ENCODE results near the gene ADAMTS13.

Gene ADAMTS13

DNA sequence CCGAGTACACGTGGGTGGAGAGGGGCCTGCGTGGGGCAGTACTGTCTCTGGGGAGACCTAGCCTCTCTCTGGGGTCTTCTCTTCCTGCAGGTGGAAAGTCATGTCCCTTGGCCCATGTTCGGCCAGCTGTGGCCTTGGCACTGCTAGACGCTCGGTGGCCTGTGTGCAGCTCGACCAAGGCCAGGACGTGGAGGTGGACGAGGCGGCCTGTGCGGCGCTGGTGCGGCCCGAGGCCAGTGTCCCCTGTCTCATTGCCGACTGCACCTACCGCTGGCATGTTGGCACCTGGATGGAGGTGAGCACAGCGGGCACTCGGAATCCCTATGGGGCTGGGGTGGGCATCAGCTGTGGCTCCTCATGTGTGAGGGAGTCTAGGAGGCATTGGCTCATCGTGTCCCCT lies 32.2 kb downstream of the ADAMTS13 start:
- Histone ChIP-seq H3K27ac (ENCODE audit: low read depth, low read length, severe bottlenecking) (no peak overlapping the region), H3K9me3 (ENCODE audit: control insufficient read depth, low read length) (no peaks in the 10 kb centered on the region), H3K36me3 (ENCODE audit: control insufficient read depth, insufficient read depth, low read length) (no peaks in the 10 kb centered on the region), H3K4me3 (ENCODE audit: extremely low read depth, insufficient read depth, low read length, poor library complexity, severe bottlenecking) (no peak overlapping the region), H3K4me1 (ENCODE audit: control insufficient read depth, insufficient read depth, low read length, poor library complexity, severe bottlenecking) (no peaks in the 10 kb centered on the region)
- WGBS, 2 experiments (ENCODE audit: insufficient coverage in 2 of 2), result 92 to 93% methylated on average over 18 to 19 of the region's 19 CpGs

DNA sequence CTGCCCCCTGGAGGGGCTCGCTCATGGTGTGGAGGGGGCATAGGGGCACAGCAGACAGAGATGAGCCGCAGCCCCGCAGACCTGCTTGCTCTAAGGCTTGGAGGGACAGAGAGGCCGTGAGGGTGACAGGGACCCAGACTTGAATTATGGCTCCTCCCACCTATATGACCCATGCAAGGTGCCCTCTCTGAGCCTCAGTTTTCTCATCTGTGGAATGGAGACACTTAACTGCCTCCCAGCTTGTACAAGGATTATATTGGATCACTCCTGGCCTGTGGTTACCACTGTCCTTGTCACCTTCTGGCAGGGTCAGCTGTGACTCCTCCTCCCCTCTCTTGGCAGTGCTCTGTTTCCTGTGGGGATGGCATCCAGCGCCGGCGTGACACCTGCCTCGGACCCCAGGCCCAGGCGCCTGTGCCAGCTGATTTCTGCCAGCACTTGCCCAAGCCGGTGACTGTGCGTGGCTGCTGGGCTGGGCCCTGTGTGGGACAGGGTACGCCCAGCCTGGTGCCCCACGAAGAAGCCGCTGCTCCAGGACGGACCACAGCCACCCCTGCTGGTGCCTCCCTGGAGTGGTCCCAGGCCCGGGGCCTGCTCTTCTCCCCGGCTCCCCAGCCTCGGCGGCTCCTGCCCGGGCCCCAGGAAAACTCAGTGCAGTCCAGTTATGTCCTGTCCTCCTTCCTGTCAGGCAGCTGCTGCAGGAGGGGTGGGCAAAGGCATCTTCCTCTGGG lies 32.9 kb downstream of the ADAMTS13 start:
- WGBS, 2 experiments (ENCODE audit: insufficient coverage in 2 of 2), result 94 to 97% methylated on average over 17 to 20 of the region's 20 CpGs
- H3K4me3 ChIP-seq (ENCODE audit: extremely low read depth, insufficient read depth, low read length, poor library complexity, severe bottlenecking), result no peak overlapping the region
- H3K4me1 ChIP-seq (ENCODE audit: control insufficient read depth, insufficient read depth, low read length, poor library complexity, severe bottlenecking), result no peaks in the 10 kb centered on the region
- H3K36me3 ChIP-seq (ENCODE audit: control insufficient read depth, insufficient read depth, low read length), result no peaks in the 10 kb centered on the region
- H3K9me3 ChIP-seq (ENCODE audit: control insufficient read depth, low read length), result no peaks in the 10 kb centered on the region
- H3K27ac ChIP-seq (ENCODE audit: low read depth, low read length, severe bottlenecking), result no peak overlapping the region

DNA sequence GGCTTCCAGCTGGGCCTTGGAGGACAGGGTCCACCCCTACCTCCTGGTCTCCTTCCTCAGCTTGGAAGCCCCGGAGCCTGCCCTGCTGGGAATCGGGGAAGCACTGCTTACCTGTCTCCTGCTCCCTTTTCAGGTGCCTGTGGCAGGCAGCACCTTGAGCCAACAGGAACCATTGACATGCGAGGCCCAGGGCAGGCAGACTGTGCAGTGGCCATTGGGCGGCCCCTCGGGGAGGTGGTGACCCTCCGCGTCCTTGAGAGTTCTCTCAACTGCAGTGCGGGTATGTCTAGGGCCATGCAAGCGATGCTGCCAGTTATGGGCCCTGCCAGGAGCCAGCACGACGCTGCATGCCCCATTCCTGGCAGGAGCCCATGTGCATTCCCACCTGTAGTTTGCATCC lies 33.8 kb downstream of the ADAMTS13 start:
- Histone ChIP-seq H3K4me3 (ENCODE audit: extremely low read depth, insufficient read depth, low read length, poor library complexity, severe bottlenecking) (no peak overlapping the region), H3K36me3 (ENCODE audit: control insufficient read depth, insufficient read depth, low read length) (no peaks in the 10 kb centered on the region), H3K4me1 (ENCODE audit: control insufficient read depth, insufficient read depth, low read length, poor library complexity, severe bottlenecking) (peaks cover 4% of the 10 kb centered on the region), H3K9me3 (ENCODE audit: control insufficient read depth, low read length) (no peaks in the 10 kb centered on the region), H3K27ac (ENCODE audit: low read depth, low read length, severe bottlenecking) (no peak overlapping the region)
- 94 to 96% methylated on average over 11 of the region's 11 CpGs for WGBS, 2 experiments (ENCODE audit: insufficient coverage in 2 of 2)

DNA sequence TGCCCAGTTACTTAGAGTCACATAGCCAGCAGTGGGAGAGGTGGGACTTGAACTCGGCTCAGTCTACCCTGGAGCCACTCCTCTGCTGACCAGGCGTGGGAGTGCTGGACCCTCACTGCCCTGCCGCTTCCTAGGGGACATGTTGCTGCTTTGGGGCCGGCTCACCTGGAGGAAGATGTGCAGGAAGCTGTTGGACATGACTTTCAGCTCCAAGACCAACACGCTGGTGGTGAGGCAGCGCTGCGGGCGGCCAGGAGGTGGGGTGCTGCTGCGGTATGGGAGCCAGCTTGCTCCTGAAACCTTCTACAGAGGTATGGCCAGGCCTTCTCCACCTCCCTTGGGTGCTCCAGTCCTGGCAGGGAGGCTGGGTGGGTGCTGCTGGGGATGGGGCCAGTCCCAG lies 34.2 kb downstream of the ADAMTS13 start:
- H3K36me3 ChIP-seq (ENCODE audit: control insufficient read depth, insufficient read depth, low read length), result no peaks in the 10 kb centered on the region
- H3K4me3 ChIP-seq (ENCODE audit: extremely low read depth, insufficient read depth, low read length, poor library complexity, severe bottlenecking), result no peak overlapping the region
- H3K27ac ChIP-seq (ENCODE audit: low read depth, low read length, severe bottlenecking), result no peak overlapping the region
- no peaks in the 10 kb centered on the region for H3K9me3 ChIP-seq (ENCODE audit: control insufficient read depth, low read length)
- H3K4me1 ChIP-seq (ENCODE audit: control insufficient read depth, insufficient read depth, low read length, poor library complexity, severe bottlenecking), result peaks cover 4% of the 10 kb centered on the region
- WGBS, 2 experiments (ENCODE audit: insufficient coverage in 2 of 2), result 90 to 96% methylated on average over 4 to 9 of the region's 9 CpGs

DNA sequence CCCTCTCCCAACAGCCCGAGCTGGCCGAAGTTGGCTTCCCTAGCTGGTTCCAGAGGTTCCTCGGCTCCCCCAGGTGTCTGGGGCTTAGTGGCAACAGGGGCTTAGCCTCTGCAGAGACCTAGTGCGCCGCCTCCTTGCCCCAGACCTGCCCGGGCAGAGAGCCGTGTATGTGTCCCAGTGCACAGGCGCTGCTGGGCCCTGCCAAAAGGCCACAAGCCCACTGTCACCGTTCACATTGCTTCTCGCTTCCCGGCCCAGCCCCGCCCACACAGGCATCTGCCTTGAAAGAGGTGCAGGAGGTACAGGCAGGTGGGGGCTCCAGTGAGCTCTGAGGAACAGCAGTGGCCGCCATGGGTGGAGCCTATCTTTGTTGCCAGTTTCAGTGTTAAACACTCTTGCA lies 35.1 kb downstream of the ADAMTS13 start:
- Histone ChIP-seq H3K4me1 (ENCODE audit: control insufficient read depth, insufficient read depth, low read length, poor library complexity, severe bottlenecking) (peaks cover 4% of the 10 kb centered on the region), H3K9me3 (ENCODE audit: control insufficient read depth, low read length) (no peaks in the 10 kb centered on the region), H3K36me3 (ENCODE audit: control insufficient read depth, insufficient read depth, low read length) (no peaks in the 10 kb centered on the region), H3K27ac (ENCODE audit: low read depth, low read length, severe bottlenecking) (no peak overlapping the region), H3K4me3 (ENCODE audit: extremely low read depth, insufficient read depth, low read length, poor library complexity, severe bottlenecking) (no peak overlapping the region)
- 83 to 92% methylated on average over 13 of the region's 13 CpGs for WGBS, 2 experiments (ENCODE audit: insufficient coverage in 2 of 2)

DNA sequence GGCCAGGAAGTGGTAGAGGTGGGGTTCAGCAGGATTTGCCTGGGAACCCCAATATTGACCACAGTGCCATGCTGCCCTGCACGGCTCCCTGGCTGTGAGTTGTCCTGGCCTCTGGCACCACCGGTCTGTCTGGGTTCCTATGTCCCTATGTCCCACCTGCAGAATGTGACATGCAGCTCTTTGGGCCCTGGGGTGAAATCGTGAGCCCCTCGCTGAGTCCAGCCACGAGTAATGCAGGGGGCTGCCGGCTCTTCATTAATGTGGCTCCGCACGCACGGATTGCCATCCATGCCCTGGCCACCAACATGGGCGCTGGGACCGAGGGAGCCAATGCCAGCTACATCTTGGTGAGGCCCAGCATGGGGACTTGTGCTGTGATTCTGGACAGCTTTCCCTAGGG lies 35.6 kb downstream of the ADAMTS13 start:
- Histone ChIP-seq H3K36me3 (ENCODE audit: control insufficient read depth, insufficient read depth, low read length) (no peaks in the 10 kb centered on the region), H3K4me1 (ENCODE audit: control insufficient read depth, insufficient read depth, low read length, poor library complexity, severe bottlenecking) (peaks cover 4% of the 10 kb centered on the region), H3K27ac (ENCODE audit: low read depth, low read length, severe bottlenecking) (no peak overlapping the region), H3K9me3 (ENCODE audit: control insufficient read depth, low read length) (no peaks in the 10 kb centered on the region), H3K4me3 (ENCODE audit: extremely low read depth, insufficient read depth, low read length, poor library complexity, severe bottlenecking) (no peak overlapping the region)
- 93 to 96% methylated on average over 10 to 11 of the region's 11 CpGs for WGBS, 2 experiments (ENCODE audit: insufficient coverage in 2 of 2)

DNA sequence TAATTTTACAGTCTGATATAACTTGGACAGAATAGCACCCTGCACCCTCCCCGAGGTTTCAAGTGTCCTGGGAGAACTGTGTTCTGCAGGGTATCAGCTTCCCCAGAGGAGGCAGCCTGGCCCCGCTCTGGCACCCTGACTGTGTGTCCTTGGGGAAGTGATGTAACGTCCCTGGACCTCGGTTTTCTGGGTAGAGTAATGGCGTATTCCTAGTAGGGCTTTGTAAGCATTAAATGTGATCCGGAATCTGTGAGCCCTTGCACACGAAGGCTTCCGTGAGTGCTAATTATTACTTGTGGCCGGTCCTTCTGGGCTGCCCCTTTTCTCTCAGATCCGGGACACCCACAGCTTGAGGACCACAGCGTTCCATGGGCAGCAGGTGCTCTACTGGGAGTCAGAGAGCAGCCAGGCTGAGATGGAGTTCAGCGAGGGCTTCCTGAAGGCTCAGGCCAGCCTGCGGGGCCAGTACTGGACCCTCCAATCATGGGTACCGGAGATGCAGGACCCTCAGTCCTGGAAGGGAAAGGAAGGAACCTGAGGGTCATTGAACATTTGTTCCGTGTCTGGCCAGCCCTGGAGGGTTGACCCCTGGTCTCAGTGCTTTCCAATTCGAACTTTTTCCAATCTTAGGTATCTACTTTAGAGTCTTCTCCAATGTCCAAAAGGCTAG lies 36.6 kb downstream of the ADAMTS13 start:
- Histone ChIP-seq H3K4me1 (ENCODE audit: control insufficient read depth, insufficient read depth, low read length, poor library complexity, severe bottlenecking) (peaks cover 4% of the 10 kb centered on the region), H3K9me3 (ENCODE audit: control insufficient read depth, low read length) (no peaks in the 10 kb centered on the region), H3K27ac (ENCODE audit: low read depth, low read length, severe bottlenecking) (no peak overlapping the region), H3K36me3 (ENCODE audit: control insufficient read depth, insufficient read depth, low read length) (no peaks in the 10 kb centered on the region), H3K4me3 (ENCODE audit: extremely low read depth, insufficient read depth, low read length, poor library complexity, severe bottlenecking) (peak overlapping the region; percentile 65)
- WGBS, 2 experiments (ENCODE audit: insufficient coverage in 2 of 2), result 60 to 76% methylated on average over 11 to 13 of the region's 16 CpGs

DNA sequence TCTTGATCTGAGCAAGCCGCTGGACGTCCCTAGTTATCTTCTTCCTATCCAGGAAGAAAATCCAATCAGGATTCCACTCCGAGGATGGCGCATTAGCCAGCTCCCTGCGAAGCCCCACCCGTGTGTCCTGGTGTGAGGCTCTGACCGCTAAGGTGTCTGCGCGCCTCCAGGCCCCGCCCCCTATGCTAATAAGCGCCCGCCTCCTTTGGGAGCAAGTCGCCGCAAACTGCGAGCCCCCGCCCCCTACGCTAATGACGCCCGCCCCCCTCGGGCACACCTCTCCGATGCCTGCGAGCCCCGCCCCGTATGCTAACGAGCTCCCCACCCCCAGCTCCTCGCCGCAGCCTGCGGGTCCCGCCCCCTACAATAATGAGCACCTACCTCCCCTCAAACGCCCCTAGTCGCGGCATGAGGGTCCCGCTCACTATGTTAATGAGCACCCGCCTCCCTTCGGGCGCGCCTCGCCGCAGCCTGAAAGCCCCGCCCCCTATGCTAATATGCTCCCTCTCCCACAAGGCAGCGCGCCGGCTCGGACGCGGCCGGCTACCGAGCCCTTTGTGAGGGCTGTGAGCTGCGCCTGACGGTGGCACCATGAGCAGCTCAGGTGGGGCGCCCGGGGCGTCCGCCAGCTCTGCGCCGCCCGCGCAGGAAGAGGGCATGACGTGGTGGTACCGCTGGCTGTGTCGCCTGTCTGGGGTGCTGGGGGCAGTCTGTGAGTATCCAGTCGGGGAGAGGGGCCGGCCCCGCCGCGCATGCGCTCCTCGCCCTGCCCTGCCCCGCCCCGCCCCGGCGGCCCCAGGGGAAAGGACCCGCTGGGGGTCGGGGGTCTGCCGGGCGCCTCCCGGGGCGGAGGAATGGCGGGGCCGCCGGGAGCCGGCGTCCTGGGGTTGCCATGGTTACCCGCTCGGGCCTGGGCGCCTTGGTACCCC lies 37.6 kb downstream of the ADAMTS13 start, which contains the start of gene CACFD1:
Gene CACFD1 (plus strand): TSS at position 503 of the 929 bp plus-strand sequence. CDS start 89 bp downstream, at position 592.
- Histone ChIP-seq H3K4me3 (ENCODE audit: extremely low read depth, insufficient read depth, low read length, poor library complexity, severe bottlenecking) (peak within 1 kb of the TSS; percentile 65), H3K9me3 (ENCODE audit: control insufficient read depth, low read length) (no peaks in the 10 kb centered on the region), H3K4me1 (ENCODE audit: control insufficient read depth, insufficient read depth, low read length, poor library complexity, severe bottlenecking) (peaks cover 4% of the 10 kb centered on the region), H3K36me3 (ENCODE audit: control insufficient read depth, insufficient read depth, low read length) (no peaks in the 10 kb centered on the region), H3K27ac (ENCODE audit: low read depth, low read length, severe bottlenecking) (peak within 1 kb of the TSS; percentile 94)
- 0% methylated on average over 40 to 55 of the region's 86 CpGs for WGBS, 2 experiments (ENCODE audit: insufficient coverage in 2 of 2)

DNA sequence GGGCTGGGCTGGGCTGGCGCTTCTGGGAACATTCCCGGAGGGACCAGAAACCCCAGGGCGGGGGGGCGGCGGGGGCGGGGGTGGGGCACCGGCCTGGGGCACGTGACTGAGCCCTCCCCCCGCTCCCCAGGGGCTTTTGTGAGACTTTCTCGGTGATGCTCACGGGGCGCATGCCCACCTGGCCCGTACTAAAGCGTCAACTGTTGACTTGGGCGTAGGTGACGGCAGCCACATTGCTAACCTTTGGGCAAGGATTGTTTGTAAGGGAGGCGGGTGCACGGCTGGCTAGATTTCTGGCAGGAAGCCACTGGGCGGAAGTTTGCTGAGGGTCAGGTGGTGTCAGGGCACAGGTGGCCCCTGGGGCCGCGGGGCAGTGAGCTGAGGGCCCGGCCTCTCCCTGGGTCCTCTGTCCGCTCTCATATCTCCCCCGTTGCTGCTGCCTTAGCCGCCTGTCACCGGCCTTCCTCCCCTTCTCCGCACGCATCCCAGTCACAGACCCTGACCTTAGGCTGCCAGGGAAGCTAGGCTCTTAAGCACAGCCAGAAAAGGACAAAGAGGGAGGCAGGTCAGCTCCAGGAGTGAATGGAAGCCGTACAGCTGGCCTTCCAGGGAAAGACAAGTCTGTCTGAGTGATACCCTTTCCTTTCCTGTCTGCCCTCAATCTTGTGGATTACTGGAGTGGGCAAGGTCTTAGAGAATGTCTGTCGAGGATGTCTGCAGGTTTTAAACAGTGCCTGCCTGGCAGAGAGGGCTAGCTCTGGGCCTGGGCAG lies 38.4 kb downstream of the ADAMTS13 start:
- WGBS, 2 experiments (ENCODE audit: insufficient coverage in 2 of 2), result 14 to 15% methylated on average over 13 to 23 of the region's 30 CpGs

DNA sequence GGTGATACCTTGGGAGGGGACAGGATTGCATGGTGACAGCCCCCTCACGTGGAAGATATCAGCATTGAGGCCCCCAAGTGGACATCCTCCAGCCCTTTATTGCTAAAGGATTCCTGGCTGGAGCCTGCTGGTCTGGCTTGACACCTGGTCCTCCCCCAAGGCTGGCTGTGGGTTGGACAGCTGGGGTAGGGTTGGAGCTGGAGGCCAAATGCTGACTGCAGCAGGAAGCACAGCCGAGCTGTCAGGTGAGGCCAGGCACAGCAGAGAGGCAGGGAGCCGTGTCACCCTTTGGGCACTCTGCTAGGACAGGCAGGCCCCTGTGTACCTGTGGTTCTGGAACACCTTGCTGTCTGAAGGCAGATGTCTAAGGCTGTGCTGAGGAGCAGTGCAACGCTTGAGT lies 39.8 kb downstream of the ADAMTS13 start:
- 80 to 89% methylated on average over 4 of the region's 4 CpGs for WGBS, 2 experiments (ENCODE audit: insufficient coverage in 2 of 2)
- Histone ChIP-seq H3K9me3 (ENCODE audit: control insufficient read depth, low read length) (no peaks in the 10 kb centered on the region), H3K4me1 (ENCODE audit: control insufficient read depth, insufficient read depth, low read length, poor library complexity, severe bottlenecking) (peaks cover 4% of the 10 kb centered on the region), H3K4me3 (ENCODE audit: extremely low read depth, insufficient read depth, low read length, poor library complexity, severe bottlenecking) (no peak overlapping the region), H3K27ac (ENCODE audit: low read depth, low read length, severe bottlenecking) (no peak overlapping the region), H3K36me3 (ENCODE audit: control insufficient read depth, insufficient read depth, low read length) (peaks cover 11% of the 10 kb centered on the region)

More for the DNA sequence above, 38.4 kb downstream of the ADAMTS13 start:
- Histone ChIP-seq H3K9me3 (ENCODE audit: control insufficient read depth, low read length) (no peaks in the 10 kb centered on the region), H3K36me3 (ENCODE audit: control insufficient read depth, insufficient read depth, low read length) (peaks cover 7% of the 10 kb centered on the region), H3K4me3 (ENCODE audit: extremely low read depth, insufficient read depth, low read length, poor library complexity, severe bottlenecking) (peak overlapping the region; percentile 65), H3K4me1 (ENCODE audit: control insufficient read depth, insufficient read depth, low read length, poor library complexity, severe bottlenecking) (peaks cover 4% of the 10 kb centered on the region), H3K27ac (ENCODE audit: low read depth, low read length, severe bottlenecking) (peak overlapping the region; percentile 94)

All from mesodermal cell (in vitro differentiated cells).